ENCODE results near the gene MYOD1.

GRCh38 chr11:17722000-17722643 is 2.8 kb downstream of the MYOD1 start:
- no peak for TF ChIP-seq CEBPG (CRISPR knock-in tag; IDR thresholded peaks at IDR 0.05)
- TF ChIP-seq CEBPG (tag; conservative IDR thresholded peaks at IDR 0.05 in 1 of 2, IDR thresholded peaks at IDR 0.05 in 1 of 2): no peak
- no peak for TF ChIP-seq EZH2 (IDR thresholded peaks at IDR 0.05; ENCODE audit: borderline replicate concordance, low read depth, low read length)
- TF ChIP-seq ZNF436 (CRISPR knock-in tag; IDR thresholded peaks at IDR 0.05): no peak
- TF ChIP-seq CTCF (IDR thresholded peaks at IDR 0.05 in 2 of 3, conservative IDR thresholded peaks at IDR 0.05 in 1 of 3; ENCODE audit: insufficient read depth in 2 of 3, low read depth in 1 of 3, low read length in 3 of 3): peak; percentile 55 to 60 (median 60); a peak in 5 of 6 replicates
- no peak for TF ChIP-seq ZBTB49 (CRISPR knock-in tag; IDR thresholded peaks at IDR 0.05; ENCODE audit: borderline replicate concordance)
- no peak for TF ChIP-seq NFRKB (IDR thresholded peaks at IDR 0.05; ENCODE audit: low read depth)
- no peak for TF ChIP-seq POLR2A (conservative IDR thresholded peaks at IDR 0.05)
- no peak for TF ChIP-seq ATF3 (IDR thresholded peaks at IDR 0.05)
- TF ChIP-seq ATF3 (CRISPR knock-in tag; conservative IDR thresholded peaks at IDR 0.05): no peak
- TF ChIP-seq HIVEP1 (CRISPR knock-in tag; IDR thresholded peaks at IDR 0.05): no peak
- TF ChIP-seq EGR1 (conservative IDR thresholded peaks at IDR 0.05): no peak
